Measurements from ENCODE around the gene COIL. TPM values are rescaled to one million over a fixed set of nuclear protein-coding genes. Genes with fewer than 3 reads are reported as not detected.

The COIL gene
- total RNA-seq, 3 donors from 2014 or later = 8.8 to 23.0 (median 16.7) TPM

GRCh38 chr17:56913867-56914580 is 46.8 kb downstream of the COIL start, which contains the start of gene TRIM25:
TSS of gene TRIM25 (minus strand) at chr17:56914049. CDS start at chr17:56913988, 61 bp downstream.
- no peaks in the 10 kb centered on the region for H3K27me3 ChIP-seq
- DNase-seq (ENCODE audit: low spot score in 2 of 2) = peak; percentile 90 to 93
- H3K36me3 ChIP-seq = no peaks in the 10 kb centered on the region
- H3K4me1 ChIP-seq = peaks cover 4 to 5% of the 10 kb centered on the region in 2 donors
- TF ChIP-seq CTCF (IDR thresholded peaks at IDR 0.05) (peak in 1 of 3 donors; percentile 5), POLR2AphosphoS5 (IDR thresholded peaks at IDR 0.05) (peak; percentile 76 to 93 (median 86)), POLR2A (IDR thresholded peaks at IDR 0.05) (peak; percentile 94)
- no peaks in the 10 kb centered on the region for H3K9me3 ChIP-seq
- intact Hi-C loops (cut with DNase I; ENCODE audit: low total_unique reads) = no loop called here
- H3K27ac ChIP-seq = peak within 1 kb of the TSS; percentile 91 to 92
- peak within 1 kb of the TSS; percentile 84 to 95 (median 94) for H3K4me3 ChIP-seq

GRCh38 chr17:56913353-56913866 is 47.4 kb downstream of the COIL start:
- no peaks in the 10 kb centered on the region for H3K36me3 ChIP-seq
- no peaks in the 10 kb centered on the region for H3K27me3 ChIP-seq
- peak overlapping the region; percentile 91 to 92 for H3K27ac ChIP-seq
- no peaks in the 10 kb centered on the region for H3K9me3 ChIP-seq
- intact Hi-C loops (cut with DNase I; ENCODE audit: low total_unique reads) = no loop called here
- DNase-seq (ENCODE audit: low spot score in 2 of 2) = peak in 1 of 2 donors; percentile 54
- peaks cover 4 to 5% of the 10 kb centered on the region in 2 donors for H3K4me1 ChIP-seq
- no peak for TF ChIP-seq CTCF (IDR thresholded peaks at IDR 0.05)
- TF ChIP-seq POLR2AphosphoS5 (IDR thresholded peaks at IDR 0.05) = no peak
- TF ChIP-seq POLR2A (IDR thresholded peaks at IDR 0.05) = no peak
- peak overlapping the region; percentile 84 to 95 (median 94) for H3K4me3 ChIP-seq

GRCh38 chr17:56913000-56913311 is 47.9 kb downstream of the COIL start:
- peak overlapping the region; percentile 91 to 92 for H3K27ac ChIP-seq
- peaks cover 2% of the 10 kb centered on the region for H3K36me3 ChIP-seq
- H3K9me3 ChIP-seq = no peaks in the 10 kb centered on the region
- H3K4me1 ChIP-seq = peaks cover 4 to 5% of the 10 kb centered on the region in 2 donors
- H3K4me3 ChIP-seq = peak overlapping the region; percentile 84 to 95 (median 94)
- intact Hi-C loops (cut with DNase I; ENCODE audit: low total_unique reads) = no loop called here
- TF ChIP-seq POLR2A (IDR thresholded peaks at IDR 0.05) (no peak), CTCF (IDR thresholded peaks at IDR 0.05) (no peak), POLR2AphosphoS5 (IDR thresholded peaks at IDR 0.05) (no peak)
- DNase-seq (ENCODE audit: low spot score in 2 of 2) = no peak
- H3K27me3 ChIP-seq = no peaks in the 10 kb centered on the region

GRCh38 chr17:56912105-56912999 is 48.5 kb downstream of the COIL start:
- DNase-seq (ENCODE audit: low spot score in 2 of 2) = peak in 1 of 2 donors; percentile 31
- intact Hi-C loops (cut with DNase I; ENCODE audit: low total_unique reads) = no loop called here
- H3K4me1 ChIP-seq = peaks cover 4 to 5% of the 10 kb centered on the region in 2 donors

GRCh38 chr17:56910509-56911235 is 50.2 kb downstream of the COIL start:
- Histone ChIP-seq H3K36me3 (peaks cover 10% of the 10 kb centered on the region), H3K27ac (peak overlapping the region; percentile 48 to 64), H3K9me3 (no peaks in the 10 kb centered on the region), H3K27me3 (no peaks in the 10 kb centered on the region), H3K4me3 (peak overlapping the region in 2 of 3 donors; percentile 9 to 94), H3K4me1 (peaks cover 4 to 5% of the 10 kb centered on the region in 2 donors)
- intact Hi-C loops (cut with DNase I; ENCODE audit: low total_unique reads) = no loop called here
- TF ChIP-seq POLR2AphosphoS5 (IDR thresholded peaks at IDR 0.05) = no peak
- TF ChIP-seq CTCF (IDR thresholded peaks at IDR 0.05) = no peak
- DNase-seq (ENCODE audit: low spot score in 2 of 2) = no peak

More at GRCh38 chr17:56912105-56912999, 48.5 kb downstream of the COIL start:
- Histone ChIP-seq H3K27ac (peak overlapping the region; percentile 91 to 92), H3K27me3 (no peaks in the 10 kb centered on the region), H3K4me3 (peak overlapping the region; percentile 84 to 95 (median 94)), H3K36me3 (peaks cover 8% of the 10 kb centered on the region), H3K9me3 (no peaks in the 10 kb centered on the region)
- TF ChIP-seq POLR2AphosphoS5 (IDR thresholded peaks at IDR 0.05) = peak; percentile 27 to 72 (median 32)
- no peak for TF ChIP-seq POLR2A (IDR thresholded peaks at IDR 0.05)
